Midbrain (tissue), 1 donor: Measurements from ENCODE around the gene SIGLEC10.
"Not testable (repeated sequence)": the region's sequence is repeated elsewhere in the genome, so short reads cannot be mapped to it uniquely, and the experiment has no call there.

Experiments
- DNase-seq: peaks from one replicate; lab custom pipeline; 2025; lab: John Stamatoyannopoulos, UW

Gene SIGLEC10

DNA sequence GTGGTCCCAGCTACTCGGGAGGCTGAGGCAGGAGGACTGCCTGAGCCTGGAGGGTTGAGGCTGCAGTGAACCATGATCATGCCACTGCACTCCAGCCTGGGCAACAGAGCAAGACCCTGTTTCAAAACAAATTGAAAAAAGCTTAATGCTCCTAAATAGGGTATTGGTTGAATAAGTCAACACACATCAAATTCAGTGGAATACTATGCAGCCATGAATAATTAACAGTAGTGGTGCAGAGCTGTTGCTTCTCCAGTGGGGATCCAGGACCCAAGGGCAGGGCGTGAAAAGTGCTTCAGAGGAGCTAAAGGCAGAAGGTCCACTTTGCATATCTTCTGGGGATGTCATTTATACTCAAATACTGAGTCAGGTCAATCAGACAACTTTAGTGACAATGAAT, 22.6 kb upstream of the SIGLEC10 start:
- no peak for DNase-seq

DNA sequence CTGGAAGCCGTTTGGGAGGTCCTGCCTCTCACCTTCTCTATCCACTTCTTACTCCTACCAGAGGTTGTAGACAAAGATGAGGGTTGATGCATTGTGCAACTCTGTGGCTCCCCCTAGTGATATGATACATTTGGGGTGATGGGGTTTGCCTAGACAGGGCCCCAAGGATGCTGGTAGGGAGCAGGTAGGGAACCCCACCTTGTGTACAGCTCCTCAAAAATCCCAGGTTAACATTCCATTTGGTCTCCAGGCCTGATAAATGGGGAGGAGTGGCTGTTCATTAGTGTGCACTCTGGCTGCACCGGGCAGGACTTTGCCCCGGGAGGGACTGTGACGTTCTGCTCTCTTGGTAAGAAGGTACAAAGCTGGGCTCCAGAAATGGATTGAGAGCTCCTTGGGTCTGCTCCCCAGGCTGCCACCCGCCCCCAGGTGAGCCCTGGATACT, 21.6 kb upstream of the SIGLEC10 start:
- no peak for DNase-seq

GRCh38 chr19:51434456-51434855, 17.0 kb upstream of the SIGLEC10 start:
- DNase-seq = no peak

GRCh38 chr19:51433043-51433442, 15.6 kb upstream of the SIGLEC10 start:
- DNase-seq = no peak

DNA sequence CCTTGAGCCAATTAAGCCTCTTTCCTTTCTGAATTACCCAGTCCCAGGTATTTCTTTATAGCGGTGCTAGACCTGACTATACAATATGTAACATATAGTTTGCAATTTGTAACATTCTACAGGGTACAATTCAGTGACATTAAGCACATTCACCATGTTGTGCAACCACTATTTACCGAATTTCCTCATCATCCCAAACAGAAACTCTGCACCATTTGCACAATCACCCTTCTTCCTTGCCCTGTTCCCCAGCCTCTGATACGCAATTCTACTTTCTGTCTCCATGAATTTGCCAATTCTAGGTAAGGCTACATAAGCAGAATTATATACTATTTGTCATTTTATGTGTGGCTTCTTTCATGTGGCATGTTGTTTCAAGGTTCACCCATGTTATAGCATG, 13.7 kb upstream of the SIGLEC10 start:
- DNase-seq = no peak

GRCh38 chr19:51430221-51430620, 12.8 kb upstream of the SIGLEC10 start:
- no peak for DNase-seq

DNA sequence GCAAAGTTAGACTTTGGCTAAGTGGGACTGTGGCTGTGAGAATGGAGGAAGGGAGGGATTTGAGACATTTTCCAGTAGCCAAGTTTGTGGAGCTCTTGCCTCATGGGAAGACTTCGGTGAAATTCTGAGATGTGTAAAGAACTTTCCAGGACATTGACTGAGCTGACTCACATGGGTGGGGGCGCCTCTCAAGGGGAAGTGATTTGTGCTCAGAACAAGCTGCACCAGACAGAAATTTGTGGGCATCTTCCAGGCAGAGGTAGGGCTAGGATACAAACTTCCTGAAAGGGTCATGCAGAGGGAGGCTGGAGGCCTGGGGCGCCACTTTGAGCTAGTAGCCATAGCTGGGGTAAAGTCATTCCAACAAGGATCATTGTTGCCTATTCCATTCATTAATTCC, 9.8 kb upstream of the SIGLEC10 start:
- DNase-seq = no peak

DNA sequence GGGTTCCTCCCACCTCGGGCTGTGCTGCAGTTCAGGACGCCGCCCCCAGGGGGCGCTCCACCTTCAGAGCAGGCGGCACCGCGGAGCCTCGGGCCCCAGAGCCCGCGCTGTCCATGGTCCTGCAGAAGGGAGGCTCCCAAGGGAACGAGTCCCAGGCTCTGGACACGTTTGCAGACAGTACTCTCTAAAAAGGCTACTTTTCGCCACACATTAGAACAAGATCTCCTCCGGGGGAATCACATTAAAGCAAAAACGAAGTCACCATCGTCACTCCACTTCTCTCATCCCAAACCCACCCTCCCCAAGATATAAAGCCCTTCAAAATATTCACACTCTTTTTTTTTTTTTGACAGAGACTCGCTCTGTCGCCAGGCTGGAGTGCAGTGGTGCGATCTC, 4.6 kb upstream of the SIGLEC10 start:
- DNase-seq = peak; percentile 59

DNA sequence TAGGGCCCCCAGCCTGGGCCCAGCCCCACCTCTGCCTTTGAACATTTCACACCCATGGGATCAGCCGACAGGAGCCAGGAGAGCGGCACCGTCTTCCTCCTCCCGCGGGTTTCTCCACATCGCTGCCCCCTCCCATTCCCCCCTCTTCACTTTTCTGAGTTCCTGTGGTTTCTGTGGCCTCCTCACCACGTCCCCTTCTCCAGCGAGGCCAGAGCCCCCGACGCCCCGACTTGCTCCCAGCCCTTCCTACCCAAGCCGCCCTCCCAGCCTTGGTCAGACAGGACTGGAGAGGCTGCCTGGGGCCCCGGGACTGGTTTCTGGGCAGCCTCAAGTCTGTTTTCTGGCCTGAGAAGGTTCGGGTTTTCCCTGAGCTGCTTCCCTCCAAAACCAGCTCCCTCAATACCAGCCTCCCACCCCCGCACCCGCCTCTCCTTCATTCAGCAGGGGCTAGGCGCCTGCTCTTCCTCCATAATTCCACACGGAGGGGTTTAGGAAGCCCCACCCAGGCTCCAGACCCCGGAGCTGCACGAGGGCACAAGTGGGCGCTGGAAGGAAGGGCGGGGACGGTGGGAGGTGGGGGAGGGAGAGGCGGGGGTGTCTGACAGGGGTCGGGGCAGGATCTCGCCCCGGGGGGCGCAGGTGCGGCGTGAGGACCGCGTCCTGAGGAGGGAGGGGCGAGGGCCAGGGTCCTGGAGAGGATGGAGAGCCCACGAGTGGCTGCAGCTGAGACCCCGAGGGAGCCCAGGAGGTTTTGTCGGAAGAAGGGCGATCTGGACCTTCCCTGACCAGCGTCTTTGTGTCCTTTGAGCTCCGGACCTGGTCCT, 4.0 kb upstream of the SIGLEC10 start:
- DNase-seq = no peak

DNA sequence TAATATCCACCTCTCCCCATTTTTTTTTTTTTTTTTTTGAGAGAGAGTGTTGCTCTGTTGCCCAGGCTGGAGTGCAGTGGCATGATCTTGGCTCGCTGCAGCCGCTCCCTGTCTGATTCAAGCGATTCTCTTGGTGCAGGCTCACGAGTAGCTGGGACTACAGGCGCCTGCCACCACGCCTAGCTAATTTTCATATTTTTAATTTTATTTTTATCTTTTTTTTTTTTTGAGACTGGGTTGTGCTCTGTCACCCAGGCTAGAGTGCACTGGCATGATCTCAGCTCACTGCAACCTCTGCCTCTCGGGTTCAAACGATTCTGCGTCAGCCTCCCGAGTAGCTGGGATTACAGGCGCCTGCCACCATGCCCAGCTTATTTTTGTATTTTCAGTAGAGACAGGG, 3.1 kb upstream of the SIGLEC10 start:
- DNase-seq = not testable (repeated sequence)

GRCh38 chr19:51418707-51419106, 1.3 kb upstream of the SIGLEC10 start:
- DNase-seq = no peak

DNA sequence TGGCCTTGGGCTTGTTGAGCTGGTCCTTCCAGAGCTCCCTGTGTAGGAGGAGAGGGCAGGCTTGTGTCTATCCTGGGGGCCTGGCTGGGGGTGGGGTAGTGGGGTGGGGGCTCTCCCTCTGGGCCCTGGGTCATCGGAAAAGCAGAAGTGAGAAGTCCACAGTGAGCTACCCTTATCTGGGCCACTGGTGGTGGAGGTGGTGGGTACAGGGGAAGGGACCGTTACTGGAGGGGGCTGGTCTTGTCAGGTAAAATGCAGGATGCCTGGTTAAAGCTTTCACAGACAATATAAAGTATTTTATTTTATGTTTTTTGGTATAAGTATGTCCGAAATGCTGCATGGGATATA, 342 bp upstream of the SIGLEC10 start:
- no peak for DNase-seq

DNA sequence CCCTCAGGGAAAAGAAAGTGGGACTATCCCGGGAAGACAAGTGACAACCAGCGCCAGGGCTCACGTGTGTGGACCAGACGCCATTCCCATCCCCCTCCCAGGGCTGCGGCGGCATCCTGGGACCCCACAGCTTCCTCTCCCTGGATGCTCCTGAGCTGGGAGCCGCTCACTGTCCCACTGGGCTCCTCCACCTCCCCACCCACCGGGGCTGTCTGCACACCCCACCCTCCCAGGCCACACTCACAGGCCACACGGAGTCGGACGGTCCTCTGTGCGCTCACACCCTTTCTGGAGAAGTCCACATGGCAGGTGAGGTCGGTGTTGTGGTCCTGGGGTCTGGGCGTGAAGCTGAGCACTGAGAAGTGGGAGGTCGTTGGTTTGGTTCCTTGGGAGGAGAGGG, 1.0 kb downstream of the SIGLEC10 start:
- not testable (repeated sequence) for DNase-seq

DNA sequence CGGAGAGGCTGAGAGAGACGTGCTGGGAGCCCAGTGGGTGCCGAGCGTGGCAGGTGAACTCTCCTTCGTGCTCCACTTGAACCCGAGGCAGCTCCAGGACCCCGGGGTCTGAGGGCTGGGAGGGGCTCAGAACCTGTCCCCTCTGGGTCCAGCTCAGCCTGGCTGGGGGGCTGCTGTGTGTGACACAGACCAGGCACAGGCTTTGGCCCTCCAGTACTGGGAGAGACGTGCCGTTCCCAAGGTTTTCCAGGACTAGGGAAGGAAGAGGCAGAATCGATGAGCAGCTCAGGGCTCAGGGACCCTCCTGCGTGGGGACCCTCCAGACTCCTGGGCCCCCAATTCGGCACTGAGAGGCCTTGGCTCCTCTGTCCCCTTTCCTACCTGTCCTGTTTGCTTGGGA, 2.3 kb downstream of the SIGLEC10 start:
- no peak for DNase-seq

DNA sequence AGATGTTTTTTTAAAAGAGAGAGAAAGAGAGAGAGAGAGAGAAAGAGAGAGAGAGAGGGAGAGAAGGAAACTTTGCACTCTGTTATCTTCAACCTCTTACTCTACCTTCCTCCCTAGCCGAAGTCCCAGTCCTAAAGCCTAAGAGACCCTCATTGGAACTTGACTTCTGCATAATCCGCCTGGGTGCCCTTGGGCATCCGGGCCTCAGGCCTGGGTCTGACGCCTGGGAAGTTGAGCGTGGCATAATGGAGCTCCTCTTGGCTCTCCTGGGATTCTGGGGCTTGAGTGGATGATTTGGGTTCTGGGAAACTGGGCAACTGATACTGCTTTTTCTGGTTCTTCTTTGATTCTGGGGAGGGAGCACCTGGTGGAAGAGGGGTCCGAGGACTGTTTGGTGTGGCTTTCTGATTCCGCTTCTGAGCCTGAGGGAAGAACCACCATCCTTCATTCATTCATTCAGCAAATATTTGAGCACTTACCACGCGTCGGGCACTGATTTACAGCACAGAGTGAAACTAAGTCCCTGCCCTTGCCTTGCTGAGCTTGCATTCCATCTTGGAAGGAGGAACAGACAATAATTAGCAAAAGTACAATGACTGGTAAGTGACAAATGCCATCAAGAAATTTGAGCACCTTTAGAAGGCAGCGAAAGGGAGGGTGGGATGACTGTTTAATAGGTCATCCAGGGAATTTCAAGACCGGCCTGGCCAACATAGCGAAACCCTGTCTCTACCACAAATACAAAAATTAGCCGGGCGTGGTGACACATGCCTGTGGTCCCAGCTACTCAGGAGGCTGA, 6.3 kb downstream of the SIGLEC10 start:
- no peak for DNase-seq

GRCh38 chr19:51407511-51408131, 9.8 kb downstream of the SIGLEC10 start:
- no peak for DNase-seq

- DNase-seq = no peak
These were observed 15.3 kb downstream of the SIGLEC10 start for GRCh38 chr19:51402117-51402516.

DNA sequence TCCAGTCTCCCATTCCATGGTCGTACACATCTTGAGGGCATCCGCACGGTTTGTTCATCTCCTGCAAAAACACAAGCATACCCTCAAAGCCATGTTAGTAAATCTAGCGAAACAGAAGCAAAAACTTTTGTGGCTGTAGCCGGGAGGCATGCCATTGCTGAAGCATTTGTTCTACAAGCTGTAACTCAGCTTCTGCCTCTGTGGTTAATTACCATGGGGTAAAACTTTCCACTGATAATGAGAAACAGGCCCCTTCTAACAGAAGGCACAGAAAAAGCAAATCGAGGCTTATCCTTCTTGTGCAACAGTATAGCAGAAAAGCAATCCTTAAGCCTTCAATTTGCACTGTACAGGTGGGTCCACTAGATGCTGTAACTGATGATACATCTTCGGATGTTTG, 17.5 kb downstream of the SIGLEC10 start:
- DNase-seq = not testable (repeated sequence)

GRCh38 chr19:51399231-51399630, 18.2 kb downstream of the SIGLEC10 start:
- no peak for DNase-seq

DNA sequence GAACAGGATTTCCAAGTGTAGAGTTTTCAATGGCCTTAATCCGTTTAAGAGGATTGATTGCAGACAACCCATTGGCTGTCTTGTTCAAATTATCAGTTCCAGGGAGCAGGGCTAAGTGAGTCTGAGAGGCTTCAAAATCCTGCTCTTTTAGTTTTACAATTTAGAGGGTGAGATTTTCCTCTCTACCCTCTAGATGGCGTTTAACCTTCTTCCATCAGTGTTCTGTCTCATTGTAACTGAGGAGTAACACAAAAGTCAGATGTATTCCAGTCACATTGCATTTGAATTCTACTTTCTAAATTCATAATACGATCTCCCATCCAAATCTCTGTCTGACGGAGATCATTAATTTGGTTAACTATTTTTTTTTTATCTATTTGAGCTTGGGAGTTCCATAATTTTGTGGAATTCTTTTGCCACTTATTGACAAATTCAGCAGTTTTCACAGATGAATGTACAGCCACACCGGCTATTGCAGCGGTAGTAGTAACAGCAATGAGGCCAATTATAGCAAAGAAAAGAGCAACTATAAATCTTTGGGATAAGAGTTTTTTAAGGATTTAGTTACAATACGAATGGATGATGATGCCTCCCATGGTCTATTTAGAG, 19.2 kb downstream of the SIGLEC10 start:
- peak; percentile 17 for DNase-seq

GRCh38 chr19:51397453-51397852, 20.0 kb downstream of the SIGLEC10 start:
- not testable (repeated sequence) for DNase-seq

DNA sequence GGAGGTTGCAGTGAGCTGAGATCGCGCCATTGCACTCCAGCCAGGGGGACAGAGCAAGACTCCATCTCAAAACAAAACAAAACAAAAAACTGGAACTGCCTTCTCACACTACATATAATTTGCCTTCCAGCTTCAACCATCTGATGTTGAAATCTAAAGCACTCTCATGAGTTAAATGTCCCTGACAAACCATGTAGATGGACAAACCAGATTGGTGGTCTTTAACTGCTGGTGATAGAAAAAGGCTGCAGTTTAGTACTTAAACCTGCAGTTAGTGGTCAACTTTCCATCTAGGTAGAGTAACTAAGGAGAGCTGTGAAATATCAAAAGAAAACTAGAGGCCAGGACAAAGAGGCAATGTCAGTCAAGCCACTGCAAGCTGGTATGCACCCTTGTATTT, 21.3 kb downstream of the SIGLEC10 start:
- DNase-seq = no peak
